H9 (cell line): ENCODE data around the gene DYDC1. TPM values are rescaled to one million over a fixed set of nuclear protein-coding genes. Genes with fewer than 3 reads are reported as not detected.

ENCODE experiments used
- DNase-seq: peaks from one replicate; pipeline ENCODE4 v3.0.0-alpha.2; 2017
- H2AFZ ChIP-seq: one replicate; pipeline ENCODE4 v1.6.1; 2013; ENCODE audit warnings: mild to moderate bottlenecking, low read length, control low read depth, moderate library complexity
- H2AK5ac ChIP-seq: 2 replicates; pipeline ENCODE4 v1.6.1; 2013; ENCODE audit warnings: low read length, control low read depth, mixed read lengths; ENCODE audit not compliant: insufficient read length
- H2BK120ac ChIP-seq: one replicate; pipeline ENCODE4 v1.6.1; 2013; ENCODE audit warnings: low read depth, mild to moderate bottlenecking, low read length, control low read depth, inconsistent platforms; ENCODE audit not compliant: poor library complexity, severe bottlenecking
- H2BK12ac ChIP-seq: 2 replicates; pipeline ENCODE4 v1.6.1; 2013; ENCODE audit warnings: low read length, control low read depth, mixed read lengths, low read depth; ENCODE audit not compliant: insufficient read length
- H2BK15ac ChIP-seq: 2 replicates; pipeline ENCODE4 v1.6.1; 2013; ENCODE audit warnings: low read depth, low read length, control low read depth
- H2BK20ac ChIP-seq: one replicate; pipeline ENCODE4 v1.6.1; 2013; ENCODE audit warnings: low read depth, mild to moderate bottlenecking, low read length, control low read depth, inconsistent platforms; ENCODE audit not compliant: poor library complexity, severe bottlenecking
- H2BK5ac ChIP-seq: 2 replicates; pipeline ENCODE4 v1.6.1; 2013; ENCODE audit warnings: low read length, control low read depth, mixed read lengths; ENCODE audit not compliant: insufficient read length
- H3K14ac ChIP-seq: 2 replicates; pipeline ENCODE4 v1.6.1; 2013; ENCODE audit warnings: low read length, control low read depth; ENCODE audit not compliant: insufficient read depth
- H3K18ac ChIP-seq: 2 replicates; pipeline ENCODE4 v1.6.1; 2013; ENCODE audit warnings: low read depth, mild to moderate bottlenecking, mixed read lengths, low read length, control low read depth; ENCODE audit not compliant: insufficient read length
- H3K23ac ChIP-seq: 2 replicates; pipeline ENCODE4 v1.6.1; 2013; ENCODE audit warnings: low read length, control low read depth, mixed read lengths, low read depth; ENCODE audit not compliant: insufficient read length
- H3K23me2 ChIP-seq: 2 replicates; pipeline ENCODE4 v1.6.1; 2013; ENCODE audit warnings: low read depth, mild to moderate bottlenecking, mixed read lengths, low read length, control low read depth; ENCODE audit not compliant: insufficient read length, poor library complexity, severe bottlenecking
- H3K27ac ChIP-seq: 2 replicates; pipeline ENCODE4 v1.5.1; 2013; ENCODE audit warnings: low read length, control low read depth, mixed read lengths, low read depth; ENCODE audit not compliant: insufficient read length
- H3K27me3 ChIP-seq: 2 replicates; pipeline ENCODE4 v1.6.1; 2013; ENCODE audit warnings: low read length, control low read depth, inconsistent platforms; ENCODE audit not compliant: insufficient read depth
- H3K4ac ChIP-seq: 2 replicates; pipeline ENCODE4 v1.6.1; 2013; ENCODE audit warnings: low read depth, mild to moderate bottlenecking, control low read depth, inconsistent platforms, low read length, moderate library complexity
- H3K4me1 ChIP-seq: 2 replicates; pipeline ENCODE4 v1.6.1; 2013; ENCODE audit warnings: low read length, control low read depth, inconsistent platforms; ENCODE audit not compliant: insufficient read depth
- H3K4me2 ChIP-seq: 2 replicates; pipeline ENCODE4 v1.6.1; 2013; ENCODE audit warnings: low read length, control low read depth, mixed read lengths; ENCODE audit not compliant: insufficient read length, insufficient read depth
- H3K56ac ChIP-seq: 2 replicates; pipeline ENCODE4 v1.6.1; 2013; ENCODE audit warnings: low read depth, mild to moderate bottlenecking, mixed read lengths, low read length, control low read depth; ENCODE audit not compliant: insufficient read length
- H3K79me1 ChIP-seq: 2 replicates; pipeline ENCODE4 v1.6.1; 2013; ENCODE audit warnings: low read depth, mild to moderate bottlenecking, moderate library complexity, low read length, control low read depth, inconsistent platforms; ENCODE audit not compliant: insufficient read depth, poor library complexity, severe bottlenecking
- H3K79me2 ChIP-seq: 2 replicates; pipeline ENCODE4 v1.6.1; 2013; ENCODE audit warnings: low read length, control low read depth, inconsistent platforms; ENCODE audit not compliant: insufficient read depth
- H3K9ac ChIP-seq: 2 replicates; pipeline ENCODE4 v1.6.1; 2013; ENCODE audit warnings: low read length, control low read depth, mixed read lengths; ENCODE audit not compliant: insufficient read length; ENCODE audit errors: extremely low read depth
- H3K9me3 ChIP-seq: one replicate; pipeline ENCODE4 v1.6.1; 2013; ENCODE audit warnings: low read depth, low read length, inconsistent platforms; ENCODE audit not compliant: control insufficient read depth
- H3T11ph ChIP-seq: one replicate; pipeline ENCODE4 v1.6.1; 2013; ENCODE audit warnings: mild to moderate bottlenecking, low read length, control low read depth, inconsistent platforms
- H4K20me1 ChIP-seq: one replicate; pipeline ENCODE4 v1.6.1; 2013; ENCODE audit not compliant: control insufficient read depth, insufficient read length, insufficient read depth
- H4K5ac ChIP-seq: 2 replicates; pipeline ENCODE4 v1.6.1; 2013; ENCODE audit warnings: low read depth, mild to moderate bottlenecking, mixed read lengths, low read length, control low read depth; ENCODE audit not compliant: insufficient read length
- H4K8ac ChIP-seq: replicated peaks from 2 replicates; pipeline ENCODE4 v1.6.1; 2013; ENCODE audit warnings: low read length, control low read depth, mixed read lengths, low read depth; ENCODE audit not compliant: insufficient read length
- H4K91ac ChIP-seq: 2 replicates; pipeline ENCODE4 v1.6.1; 2013; ENCODE audit warnings: low read depth, mild to moderate bottlenecking, moderate library complexity, mixed read lengths, low read length, control low read depth; ENCODE audit not compliant: insufficient read length
- H3K27ac Mint-ChIP-seq, 3 experiments: 2 replicates in 2 of 3; 3 replicates in 1 of 3; pipeline ENCODE4 v1.8.0; 2020 to 2021; ENCODE audit warnings: mixed read lengths in 3 of 3, mild to moderate bottlenecking in 1 of 3, moderate library complexity in 1 of 3
- H3K27me3 Mint-ChIP-seq: 2 replicates; pipeline ENCODE4 v1.8.0; 2021; ENCODE audit warnings: low read depth, mild to moderate bottlenecking, moderate library complexity, mixed read lengths
- H3K36me3 Mint-ChIP-seq, 3 experiments: 2 replicates in 2 of 3; 3 replicates in 1 of 3; pipeline ENCODE4 v1.8.0; 2020 to 2021; ENCODE audit warnings: low read depth in 3 of 3, mixed read lengths in 3 of 3; ENCODE audit not compliant: insufficient read depth in 1 of 3
- H3K4me1 Mint-ChIP-seq, 2 experiments: 2 replicates each; pipeline ENCODE4 v1.8.0; 2020; ENCODE audit warnings: mixed read lengths in 2 of 2
- H3K4me3 Mint-ChIP-seq, 2 experiments: 2 replicates in 1 of 2; 3 replicates in 1 of 2; pipeline ENCODE4 v1.8.0; 2020 to 2021; ENCODE audit warnings: mild to moderate bottlenecking in 2 of 2, mixed read lengths in 2 of 2, moderate library complexity in 1 of 2
- H3K9me3 Mint-ChIP-seq, 2 experiments: 2 replicates in 1 of 2; 3 replicates in 1 of 2; pipeline ENCODE4 v1.8.0; 2020; ENCODE audit warnings: mild to moderate bottlenecking in 2 of 2, mixed read lengths in 2 of 2, moderate library complexity in 1 of 2
- CTCF ChIP-seq: fragments of 200-600 bp; sonication (generic); conservative IDR thresholded peaks from 3 replicates; pipeline ENCODE4 v1.8.0; 2021; ENCODE audit warnings: antibody characterized with exemption, mild to moderate bottlenecking
- total RNA-seq: library from RNA; stranded (reverse); gene quantifications from 2 replicates; pipeline ENCODE4 v1.2.1, GENCODE V29; 2021

DYDC1 gene
- total RNA-seq, 1 experiment from 2014 or later = not detected

DNA sequence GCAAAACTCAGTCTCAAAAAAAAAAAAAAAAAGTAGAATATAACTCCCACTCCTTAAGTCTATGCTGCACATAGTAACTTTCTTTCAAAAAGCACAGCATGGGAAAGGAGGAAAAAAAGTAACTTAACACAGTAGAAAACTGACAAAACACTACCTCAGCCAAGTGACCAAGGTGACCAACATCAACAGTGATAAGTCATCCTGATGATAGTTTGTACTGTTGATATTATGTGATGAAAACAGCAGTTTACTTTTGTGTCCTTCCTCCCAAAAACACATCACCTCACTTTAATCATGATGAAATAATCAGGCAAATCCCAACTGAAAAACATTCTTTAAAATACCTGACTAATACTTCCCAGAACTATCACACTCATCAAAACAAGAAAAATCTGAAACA lies 37.8 kb downstream of the DYDC1 start:
- Histone ChIP-seq H3K23me2 (no peaks in the 10 kb centered on the region), H3K18ac (no peak overlapping the region), H3K27ac (no peak overlapping the region), H2BK15ac (no peak overlapping the region), H4K5ac (no peak overlapping the region), H3K79me1 (no peaks in the 10 kb centered on the region), H3T11ph (no peak overlapping the region), H3K23ac (no peak overlapping the region), H2BK120ac (no peak overlapping the region), H2AFZ (no peak overlapping the region), H2BK20ac (no peak overlapping the region), H3K4ac (no peak overlapping the region), H3K79me2 (no peaks in the 10 kb centered on the region), H3K14ac (no peak overlapping the region), H3K9me3 (no peaks in the 10 kb centered on the region), H3K4me1 (no peaks in the 10 kb centered on the region), H4K20me1 (no peaks in the 10 kb centered on the region), H2BK12ac (no peak overlapping the region), H2AK5ac (no peak overlapping the region), H3K56ac (no peak overlapping the region), H3K27me3 (no peaks in the 10 kb centered on the region), H3K4me2 (no peak overlapping the region), H3K9ac (no peak overlapping the region), H2BK5ac (no peak overlapping the region), H4K8ac (no peak overlapping the region), H4K91ac (no peak overlapping the region)
- H3K36me3 Mint-ChIP-seq = no peaks in the 10 kb centered on the region; a peak in 1 of 7 replicates
- H3K27me3 Mint-ChIP-seq = 0 out of 2 replicates have a peak, but pooled peaks cover 2% of the 10 kb centered on the region
- no peak overlapping the region for H3K4me3 Mint-ChIP-seq
- peaks cover 0 to 5% of the 10 kb centered on the region in 2 experiments; a peak in 2 of 4 replicates for H3K4me1 Mint-ChIP-seq
- no peak for TF ChIP-seq CTCF
- no peaks in the 10 kb centered on the region for H3K9me3 Mint-ChIP-seq
- no peak for DNase-seq
- H3K27ac Mint-ChIP-seq = no peak overlapping the region
